HepG2 (cell line): ENCODE measurements around the gene ARHGEF40. TPM values are rescaled to one million over a fixed set of nuclear protein-coding genes. Genes with fewer than 3 reads are reported as not detected.

Experiments
- ATF2 ChIP-seq: sonication (generic); formaldehyde crosslinking; IDR thresholded peaks from 2 replicates; pipeline ENCODE4 v1.4.0; 2020; ENCODE audit warnings: missing genetic modification reagents
- MIER2 ChIP-seq: IDR thresholded peaks from 2 replicates; pipeline ENCODE4 v1.6.1; 2016; ENCODE audit warnings: missing biosample characterization, missing genetic modification reagents
- MLX ChIP-seq: IDR thresholded peaks from 2 replicates; pipeline ENCODE4 v1.6.1; 2016
- RERE ChIP-seq: IDR thresholded peaks from 2 replicates; pipeline ENCODE4 v1.6.1; 2016; ENCODE audit warnings: low read depth, missing genetic modification reagents, missing compliant biosample characterization
- REST ChIP-seq, 2 experiments: IDR thresholded peaks; 2 replicates each; pipeline ENCODE4 v1.6.1; 2011 to 2012; ENCODE audit warnings: low read length in 2 of 2, borderline replicate concordance in 1 of 2, low read depth in 1 of 2, mild to moderate bottlenecking in 1 of 2, moderate library complexity in 1 of 2
- RFX3 ChIP-seq: IDR thresholded peaks from 2 replicates; pipeline ENCODE4 v1.6.1; 2016; ENCODE audit warnings: missing biosample characterization, missing genetic modification reagents
- ZBTB39 ChIP-seq: sonication (generic); formaldehyde crosslinking; IDR thresholded peaks from 2 replicates; pipeline ENCODE4 v1.5.0; 2020; ENCODE audit warnings: missing genetic modification reagents
- ZMYM2 ChIP-seq: sonication (generic); formaldehyde crosslinking; IDR thresholded peaks from 2 replicates; pipeline ENCODE4 v1.8.0; 2022; ENCODE audit warnings: mild to moderate bottlenecking, missing genetic modification reagents
- ZNF501 ChIP-seq: sonication (generic); formaldehyde crosslinking; IDR thresholded peaks from 2 replicates; pipeline ENCODE4 v1.5.1; 2020; ENCODE audit warnings: mild to moderate bottlenecking, moderate library complexity, missing genetic modification reagents
- ZNF670 ChIP-seq: sonication (generic); formaldehyde crosslinking; IDR thresholded peaks from 2 replicates; pipeline ENCODE4 v1.8.0; 2022; ENCODE audit warnings: mild to moderate bottlenecking, missing genetic modification reagents, borderline replicate concordance
- polyA plus RNA-seq, 8 experiments: library from polyadenylated mRNA; depleted of rRNA in 3 of 8; stranded (reverse) in 7 of 8; unstranded in 1 of 8; fragments of >200 nt; fragmentation: Illumina TruSeq in 4 of 8; extraction: Trizol in 4 of 8; gene quantifications; 2 replicates each; pipeline versions ENCODE4 v1.2.1 to v1.2.3, GENCODE V29; 2011 to 2016; ENCODE audit warnings: low read depth in 4 of 8, missing spikeins in 1 of 8, mixed read lengths in 1 of 8; ENCODE audit not compliant: insufficient read depth in 1 of 8
- total RNA-seq, 5 experiments: library from RNA; depleted of rRNA; stranded (reverse); fragments of >200 nt; fragmentation: Illumina TruSeq; extraction: Trizol; gene quantifications; 2 replicates each; pipeline ENCODE4 v1.2.3, GENCODE V29; 2016; ENCODE audit warnings: low read depth in 1 of 5

Gene ARHGEF40
- total and polyA plus RNA-seq, 2 of the 13 experiments (the other 11 are each of a cell fraction or from before 2014, with no cell fraction given) = 28.1 to 78.1 TPM

GRCh38 chr14:21024585-21025370 is 45.3 kb upstream of the ARHGEF40 start, which contains the start of gene NDRG2 (continued):
- peak; percentile 30; the same call in 1 of the 2 replicates for TF ChIP-seq MLX
- TF ChIP-seq ZNF501 (CRISPR knock-in tag) = 0 out of 2 replicates have a peak, but pooled peaks have one; percentile 2
- 0 out of 2 replicates have a peak, but pooled peaks have one; percentile 13 for TF ChIP-seq MIER2
- TF ChIP-seq ATF2 (CRISPR knock-in tag) = peak; percentile 63; the same call in 1 of the 2 replicates
- TF ChIP-seq ZMYM2 (CRISPR knock-in tag) = no peak
- TF ChIP-seq REST (IDR thresholded peaks at IDR 0.05; ENCODE audit: borderline replicate concordance in 1 of 2, low read depth in 1 of 2, low read length in 2 of 2) = peak in 1 of 2 experiments; percentile 50; a peak in 1 of 4 replicates
- TF ChIP-seq ZBTB39 = no peak
- 0 out of 2 replicates have a peak, but pooled peaks have one; percentile 29 for TF ChIP-seq RERE (CRISPR knock-in tag)
- 0 out of 2 replicates have a peak, but pooled peaks have one; percentile 22 for TF ChIP-seq RFX3 (CRISPR knock-in tag)
- TF ChIP-seq ZNF670 (CRISPR knock-in tag) = peak; percentile 88; the same call in 1 of the 2 replicates
